Measurements from ENCODE around the gene NOTUM.

NOTUM gene

GRCh38 chr17:81952792-81953228, 8.2 kb downstream of the NOTUM start:
- Histone ChIP-seq H3K9me3 (no peaks in the 10 kb centered on the region), H3K4me1 (ENCODE audit: control insufficient read depth in 1 of 2, insufficient read depth in 1 of 2, low read depth in 1 of 2, low read length in 1 of 2) (no peaks in the 10 kb centered on the region), H3K4me3 (ENCODE audit: low read depth in 1 of 2, low read length in 1 of 2) (no peak overlapping the region), H3K36me3 (no peaks in the 10 kb centered on the region), H3K27ac (no peak overlapping the region), H3K27me3 (peaks cover 32% of the 10 kb centered on the region)
- no peak for TF ChIP-seq CTCF (IDR thresholded peaks at IDR 0.05)

GRCh38 chr17:81951785-81952684, 9.0 kb downstream of the NOTUM start:
- H3K4me1 ChIP-seq (ENCODE audit: control insufficient read depth in 1 of 2, insufficient read depth in 1 of 2, low read depth in 1 of 2, low read length in 1 of 2): no peaks in the 10 kb centered on the region
- H3K27me3 ChIP-seq: peaks cover 24% of the 10 kb centered on the region
- no peaks in the 10 kb centered on the region for H3K9me3 ChIP-seq
- H3K4me3 ChIP-seq (ENCODE audit: low read depth in 1 of 2, low read length in 1 of 2): no peak overlapping the region
- no peaks in the 10 kb centered on the region for H3K36me3 ChIP-seq
- TF ChIP-seq CTCF (IDR thresholded peaks at IDR 0.05): no peak
- H3K27ac ChIP-seq: no peak overlapping the region

- Histone ChIP-seq H3K36me3 (no peaks in the 10 kb centered on the region), H3K9me3 (no peaks in the 10 kb centered on the region), H3K27ac (no peak overlapping the region), H3K4me1 (ENCODE audit: control insufficient read depth in 1 of 2, insufficient read depth in 1 of 2, low read depth in 1 of 2, low read length in 1 of 2) (no peaks in the 10 kb centered on the region), H3K27me3 (peaks cover 18% of the 10 kb centered on the region), H3K4me3 (ENCODE audit: low read depth in 1 of 2, low read length in 1 of 2) (no peak overlapping the region)
- no peak for TF ChIP-seq CTCF (IDR thresholded peaks at IDR 0.05)
Measured at GRCh38 chr17:81950501-81950900, 10.5 kb downstream of the NOTUM start.

GRCh38 chr17:81948635-81949378, 12.2 kb downstream of the NOTUM start:
- H3K36me3 ChIP-seq: no peaks in the 10 kb centered on the region
- no peak overlapping the region for H3K27ac ChIP-seq
- H3K27me3 ChIP-seq: peaks cover 30% of the 10 kb centered on the region
- H3K4me1 ChIP-seq (ENCODE audit: control insufficient read depth in 1 of 2, insufficient read depth in 1 of 2, low read depth in 1 of 2, low read length in 1 of 2): no peaks in the 10 kb centered on the region
- TF ChIP-seq CTCF (IDR thresholded peaks at IDR 0.05): no peak
- H3K4me3 ChIP-seq (ENCODE audit: low read depth in 1 of 2, low read length in 1 of 2): no peak overlapping the region
- H3K9me3 ChIP-seq: no peaks in the 10 kb centered on the region

- TF ChIP-seq CTCF (IDR thresholded peaks at IDR 0.05): no peak
- Histone ChIP-seq H3K27me3 (peaks cover 34% of the 10 kb centered on the region), H3K9me3 (no peaks in the 10 kb centered on the region)
Measured at GRCh38 chr17:81947189-81947588, 13.8 kb downstream of the NOTUM start, which contains the start of gene MYADML2. Gene MYADML2 (minus strand): TSS chr17:81947233. CDS start chr17:81941741, 5,492 bp downstream.

More at GRCh38 chr17:81947189-81947588, 13.8 kb downstream of the NOTUM start, which contains the start of gene MYADML2:
- H3K27ac ChIP-seq: no peak within 1 kb of the TSS
- H3K4me3 ChIP-seq (ENCODE audit: low read depth in 1 of 2, low read length in 1 of 2): no peak within 1 kb of the TSS
- H3K4me1 ChIP-seq (ENCODE audit: control insufficient read depth in 1 of 2, insufficient read depth in 1 of 2, low read depth in 1 of 2, low read length in 1 of 2): no peaks in the 10 kb centered on the region
- H3K36me3 ChIP-seq: no peaks in the 10 kb centered on the region

Data from neutrophil (primary cell).